ENCODE results near the gene PHLDA2.
A peak's percentile ranks its signal among the peaks of the same experiment; 100 is the strongest.
"Not testable (repeated sequence)": the region's sequence is repeated elsewhere in the genome, so short reads cannot be mapped to it uniquely, and the experiment has no call there.

Gene PHLDA2

GRCh38 chr11:2945031-2945756 is 16.0 kb upstream of the PHLDA2 start:
- DNase-seq, result peak; percentile 41

- DNase-seq, result no peak
Observed at GRCh38 chr11:2944530-2944929, 15.3 kb upstream of the PHLDA2 start.

- DNase-seq, result no peak
Observed at GRCh38 chr11:2943711-2944118, 14.5 kb upstream of the PHLDA2 start.

- DNase-seq, result no peak
Observed at GRCh38 chr11:2942872-2943710, 13.9 kb upstream of the PHLDA2 start.

- DNase-seq, result no peak
Observed at GRCh38 chr11:2942447-2942846, 13.2 kb upstream of the PHLDA2 start.

- DNase-seq, result no peak
Observed at GRCh38 chr11:2940921-2941821, 12.0 kb upstream of the PHLDA2 start.

GRCh38 chr11:2940147-2940920 is 11.1 kb upstream of the PHLDA2 start:
- no peak for DNase-seq

GRCh38 chr11:2938458-2939418 is 9.5 kb upstream of the PHLDA2 start:
- DNase-seq, result not testable (repeated sequence)

GRCh38 chr11:2937641-2938457 is 8.6 kb upstream of the PHLDA2 start:
- DNase-seq, result not testable (repeated sequence)

GRCh38 chr11:2934611-2935239 is 5.5 kb upstream of the PHLDA2 start:
- DNase-seq, result no peak

GRCh38 chr11:2934021-2934550 is 4.9 kb upstream of the PHLDA2 start:
- no peak for DNase-seq

- DNase-seq, result peak; percentile 58
Observed at GRCh38 chr11:2933375-2934020, 4.3 kb upstream of the PHLDA2 start.

GRCh38 chr11:2932850-2933251 is 3.6 kb upstream of the PHLDA2 start:
- no peak for DNase-seq

GRCh38 chr11:2931771-2932738 is 2.8 kb upstream of the PHLDA2 start:
- no peak for DNase-seq

- no peak for DNase-seq
Observed at GRCh38 chr11:2931420-2931746, 2.2 kb upstream of the PHLDA2 start.

- no peak for DNase-seq
Observed at GRCh38 chr11:2930704-2931419, 1.6 kb upstream of the PHLDA2 start.
